ENCODE results near the gene PLEKHA7. TPM values are rescaled to one million over a fixed set of nuclear protein-coding genes. Genes with fewer than 3 reads are reported as not detected.

PLEKHA7 gene
- total and polyA plus RNA-seq, 4 donors, result 13.3 to 31.8 (median 21.5) TPM

DNA sequence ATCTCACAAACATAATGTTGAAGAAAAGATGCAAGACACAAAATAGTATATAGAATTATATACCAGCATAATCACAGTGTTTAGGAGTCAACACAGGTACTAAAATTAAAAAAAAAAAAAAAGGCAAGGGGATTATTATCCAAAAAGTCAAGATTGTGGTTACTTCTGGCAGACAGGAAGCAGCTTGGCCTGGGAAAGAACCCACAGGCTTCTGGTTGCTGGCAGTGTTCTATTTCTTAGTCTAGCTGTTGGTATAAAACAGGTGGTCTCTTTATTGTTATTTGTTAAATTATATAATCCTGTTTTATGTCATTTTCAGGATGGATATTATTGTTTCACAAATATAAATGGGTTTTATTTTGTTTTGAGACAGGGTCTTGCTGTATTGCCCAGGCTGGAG is 221.8 kb downstream of the PLEKHA7 start:
- TF ChIP-seq, protein P1, sequence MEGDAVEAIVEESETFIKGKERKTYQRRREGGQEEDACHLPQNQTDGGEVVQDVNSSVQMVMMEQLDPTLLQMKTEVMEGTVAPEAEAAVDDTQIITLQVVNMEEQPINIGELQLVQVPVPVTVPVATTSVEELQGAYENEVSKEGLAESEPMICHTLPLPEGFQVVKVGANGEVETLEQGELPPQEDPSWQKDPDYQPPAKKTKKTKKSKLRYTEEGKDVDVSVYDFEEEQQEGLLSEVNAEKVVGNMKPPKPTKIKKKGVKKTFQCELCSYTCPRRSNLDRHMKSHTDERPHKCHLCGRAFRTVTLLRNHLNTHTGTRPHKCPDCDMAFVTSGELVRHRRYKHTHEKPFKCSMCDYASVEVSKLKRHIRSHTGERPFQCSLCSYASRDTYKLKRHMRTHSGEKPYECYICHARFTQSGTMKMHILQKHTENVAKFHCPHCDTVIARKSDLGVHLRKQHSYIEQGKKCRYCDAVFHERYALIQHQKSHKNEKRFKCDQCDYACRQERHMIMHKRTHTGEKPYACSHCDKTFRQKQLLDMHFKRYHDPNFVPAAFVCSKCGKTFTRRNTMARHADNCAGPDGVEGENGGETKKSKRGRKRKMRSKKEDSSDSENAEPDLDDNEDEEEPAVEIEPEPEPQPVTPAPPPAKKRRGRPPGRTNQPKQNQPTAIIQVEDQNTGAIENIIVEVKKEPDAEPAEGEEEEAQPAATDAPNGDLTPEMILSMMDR (IDR thresholded peaks at IDR 0.05; ENCODE audit: control extremely low read depth, extremely low read depth), result no peak
- ATAC-seq (ENCODE audit: insufficient read depth, low FRiP score), result no peak
- H3K36me3 ChIP-seq (ENCODE audit: control insufficient read depth in 4 of 4, insufficient read depth in 4 of 4, low read length in 4 of 4), result peaks cover 0 to 10% (median 0%) of the 10 kb centered on the region in 4 donors

DNA sequence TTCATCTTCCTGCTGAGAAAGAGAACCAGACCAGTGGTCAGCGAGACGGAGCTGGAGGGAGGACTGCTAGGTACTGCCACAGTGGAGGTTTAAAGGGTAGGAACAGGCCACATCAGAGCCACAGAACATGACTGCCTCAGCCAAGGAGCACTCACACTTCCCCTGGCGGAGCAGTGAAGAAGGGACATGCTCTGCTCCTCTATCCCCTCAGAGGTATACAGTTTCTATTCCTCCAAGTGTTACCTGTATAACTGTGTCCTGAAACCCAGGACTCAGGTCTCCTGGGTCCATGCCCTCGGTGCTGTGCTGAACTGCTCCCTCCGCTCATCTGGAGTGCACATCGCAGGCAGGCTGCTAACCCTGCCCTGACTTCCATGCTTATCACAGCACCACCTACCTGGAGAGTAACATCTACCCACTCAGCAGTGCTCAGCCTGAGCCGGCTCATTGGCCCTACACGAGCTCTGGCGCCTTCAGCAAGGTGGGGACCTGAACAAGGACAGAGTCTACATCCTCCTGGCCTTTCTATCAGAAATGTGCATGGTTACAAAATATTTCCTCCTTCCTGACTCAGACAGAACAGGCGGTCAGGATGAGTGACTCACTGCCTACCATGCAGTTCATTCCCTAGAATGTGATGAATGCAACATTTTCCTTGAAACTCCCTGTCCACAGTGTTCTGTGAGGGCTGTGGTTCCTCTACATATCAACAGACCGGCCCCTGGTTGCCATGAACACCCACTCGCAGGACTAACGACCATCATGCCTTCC is 222.8 kb downstream of the PLEKHA7 start:
- no peak overlapping the region for H3K4me3 ChIP-seq
- peaks cover 0 to 10% (median 0%) of the 10 kb centered on the region in 4 donors for H3K36me3 ChIP-seq (ENCODE audit: control insufficient read depth in 4 of 4, insufficient read depth in 4 of 4, low read length in 4 of 4)
- peaks cover 0 to 24% (median 6%) of the 10 kb centered on the region in 5 donors for H3K4me1 ChIP-seq (ENCODE audit: control insufficient read depth in 5 of 5, insufficient read depth in 5 of 5, low read length in 5 of 5)
- H3K9me3 ChIP-seq (ENCODE audit: control insufficient read depth in 4 of 4, insufficient read depth in 3 of 4, low read length in 3 of 4), result no peaks in the 10 kb centered on the region
- ATAC-seq (ENCODE audit: insufficient read depth, low FRiP score) (peak; percentile 63), DNase-seq (peak in 1 of 3 donors; percentile 37)
- 49 to 63% methylated on average over 13 of the region's 13 CpGs for WGBS, 2 donors
- TF ChIP-seq, protein P1 (IDR thresholded peaks at IDR 0.05; ENCODE audit: control extremely low read depth, extremely low read depth), result no peak
- H3K27me3 ChIP-seq (ENCODE audit: control insufficient read depth in 3 of 3, insufficient read depth in 3 of 3, low read length in 2 of 3), result no peaks in the 10 kb centered on the region
- H3K27ac ChIP-seq (ENCODE audit: low read depth in 1 of 2, low read length in 1 of 2), result peak overlapping the region; percentile 40 to 89
- H3K9ac ChIP-seq (ENCODE audit: insufficient read depth in 1 of 2, low read length in 2 of 2), result no peak overlapping the region

More for the DNA sequence above, 221.8 kb downstream of the PLEKHA7 start:
- Histone ChIP-seq H3K4me3 (no peak overlapping the region), H3K27me3 (ENCODE audit: control insufficient read depth in 3 of 3, insufficient read depth in 3 of 3, low read length in 2 of 3) (no peaks in the 10 kb centered on the region), H3K4me1 (ENCODE audit: control insufficient read depth in 5 of 5, insufficient read depth in 5 of 5, low read length in 5 of 5) (peaks cover 0 to 24% (median 9%) of the 10 kb centered on the region in 5 donors), H3K27ac (ENCODE audit: low read depth in 1 of 2, low read length in 1 of 2) (no peak overlapping the region), H3K9me3 (ENCODE audit: control insufficient read depth in 4 of 4, insufficient read depth in 3 of 4, low read length in 3 of 4) (no peaks in the 10 kb centered on the region), H3K9ac (ENCODE audit: insufficient read depth in 1 of 2, low read length in 2 of 2) (no peak overlapping the region)
- DNase-seq, result no peak

DNA sequence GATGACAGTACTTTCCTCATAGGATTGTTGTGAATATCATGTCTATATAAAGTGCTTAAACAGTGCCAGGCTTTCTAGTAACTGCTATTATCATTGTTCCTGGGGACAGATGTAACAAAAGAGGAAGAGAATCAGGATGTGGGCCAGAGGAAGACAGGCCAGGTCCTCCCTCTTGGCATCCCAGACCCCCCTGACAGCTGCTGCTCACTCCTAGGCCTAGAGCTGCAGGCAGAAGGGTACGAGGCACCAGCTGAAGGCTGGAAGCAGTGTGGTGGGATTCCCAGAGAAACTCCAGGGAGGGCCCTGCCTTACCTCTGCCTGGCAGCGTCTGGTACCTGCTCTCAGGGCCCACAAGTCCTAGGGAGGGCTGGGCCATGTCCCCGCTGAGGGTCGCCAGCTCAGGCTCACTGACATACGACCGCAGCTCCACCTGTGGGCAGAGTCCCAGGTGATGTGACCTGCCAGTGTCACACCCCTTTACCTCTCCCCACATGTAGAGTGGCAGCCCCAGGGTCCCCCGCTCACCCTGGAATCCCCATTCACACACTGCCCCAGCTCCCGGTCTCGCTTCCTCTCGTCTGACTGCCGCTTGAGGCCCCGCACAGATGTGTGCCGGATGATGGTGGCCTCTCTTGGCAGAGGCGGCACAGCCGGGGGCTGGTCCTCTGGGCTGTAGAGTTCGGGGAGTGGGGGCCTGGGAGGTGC is 223.6 kb downstream of the PLEKHA7 start:
- Histone ChIP-seq H3K9ac (ENCODE audit: insufficient read depth in 1 of 2, low read length in 2 of 2) (no peak overlapping the region), H3K27me3 (ENCODE audit: control insufficient read depth in 3 of 3, insufficient read depth in 3 of 3, low read length in 2 of 3) (no peaks in the 10 kb centered on the region), H3K36me3 (ENCODE audit: control insufficient read depth in 4 of 4, insufficient read depth in 4 of 4, low read length in 4 of 4) (peaks cover 0 to 10% (median 0%) of the 10 kb centered on the region in 4 donors), H3K9me3 (ENCODE audit: control insufficient read depth in 4 of 4, insufficient read depth in 3 of 4, low read length in 3 of 4) (no peaks in the 10 kb centered on the region), H3K27ac (ENCODE audit: low read depth in 1 of 2, low read length in 1 of 2) (peak overlapping the region in 1 of 2 donors; percentile 89), H3K4me1 (ENCODE audit: control insufficient read depth in 5 of 5, insufficient read depth in 5 of 5, low read length in 5 of 5) (peaks cover 0 to 24% (median 6%) of the 10 kb centered on the region in 5 donors), H3K4me3 (no peak overlapping the region)
- ATAC-seq (ENCODE audit: insufficient read depth, low FRiP score) (no peak), DNase-seq (no peak)
- 72 to 82% methylated on average over 16 of the region's 16 CpGs for WGBS, 2 donors
- TF ChIP-seq, protein P1 (IDR thresholded peaks at IDR 0.05; ENCODE audit: control extremely low read depth, extremely low read depth), result no peak

All from lung (tissue), 12 donors.